Endothelial cell of umbilical vein (primary cell): Measurements from ENCODE around the gene MPG. TPM values are rescaled to one million over a fixed set of nuclear protein-coding genes. Genes with fewer than 3 reads are reported as not detected.

Experiments
- BruUV-seq: library from RNA; stranded (reverse); fragments of 400-500 nt; replicated peaks from 2 replicates; lab custom pipeline; 2021; lab: Mats Ljungman, UMichigan
- CTCF ChIA-PET: fragments of 300-600, 350-600 bp; sonication (Branson Sonifier 250); formaldehyde crosslinking; loops from one replicate; lab custom pipeline; 2021; ENCODE audit warnings: antibody characterized with exemption, inconsistent platforms; lab: Charles Lee
- POLR2A ChIA-PET: fragments of 300-600, 350-600 bp; sonication (Branson Sonifier 250); formaldehyde crosslinking; loops from one replicate; lab custom pipeline; 2021; ENCODE audit warnings: antibody characterized with exemption, inconsistent platforms; lab: Charles Lee
- DNase-seq: peaks from one replicate; pipeline ENCODE4 v3.0.0-alpha.2; 2011; ENCODE audit warnings: low read depth, low spot score
- FAIRE-seq: peaks from 2 replicates; lab custom pipeline; 2011; peaks lifted over from hg19 to GRCh38; lab: Jason Lieb, UNC
- H2AFZ ChIP-seq: 2 replicates; pipeline ENCODE4 v1.6.0; 2012; ENCODE audit warnings: low read depth, low read length, control low read depth, inconsistent platforms
- H3K27ac ChIP-seq: 2 replicates; pipeline ENCODE4 v1.5.1; 2011; ENCODE audit warnings: low read depth, mild to moderate bottlenecking, control low read depth, low read length, moderate library complexity; ENCODE audit not compliant: insufficient read depth
- H3K27me3 ChIP-seq, 2 experiments: 2 replicates each; pipeline versions ENCODE4 v1.6.0 to v1.6.1; 2011; ENCODE audit warnings: low read length in 2 of 2, mixed read lengths in 1 of 2; ENCODE audit not compliant: control insufficient read depth in 2 of 2, insufficient read depth in 2 of 2
- H3K36me3 ChIP-seq, 2 experiments: 2 replicates in 1 of 2; 3 replicates in 1 of 2; pipeline ENCODE4 v1.5.1; 2011; ENCODE audit warnings: low read length in 2 of 2, mild to moderate bottlenecking in 1 of 2, moderate library complexity in 1 of 2; ENCODE audit not compliant: control insufficient read depth in 2 of 2, insufficient read depth in 2 of 2; ENCODE audit errors: extremely low read depth in 1 of 2
- H3K4me1 ChIP-seq: 3 replicates; pipeline ENCODE4 v1.5.1; 2011; ENCODE audit warnings: mild to moderate bottlenecking, low read length; ENCODE audit not compliant: control insufficient read depth, insufficient read depth; ENCODE audit errors: extremely low read depth
- H3K4me2 ChIP-seq: 2 replicates; pipeline ENCODE4 v1.6.1; 2011; ENCODE audit warnings: low read length, control low read depth, mixed read lengths; ENCODE audit not compliant: insufficient read depth
- H3K4me3 ChIP-seq, 3 experiments: fragments of 200-600 bp in 1 of 3; sonication (generic), shearing (Covaris generic) in 1 of 3; replicated peaks in 1 of 3; 2 replicates each; pipeline ENCODE4 v1.5.1; 2011 to 2016; ENCODE audit warnings: control low read depth in 3 of 3, low read length in 3 of 3, mild to moderate bottlenecking in 2 of 3, inconsistent platforms in 1 of 3, low read depth in 1 of 3, moderate library complexity in 1 of 3; ENCODE audit not compliant: insufficient read depth in 1 of 3
- H3K79me2 ChIP-seq: 2 replicates; pipeline ENCODE4 v1.6.0; 2012; ENCODE audit warnings: low read length, inconsistent platforms; ENCODE audit not compliant: control insufficient read depth, insufficient read depth
- H3K9ac ChIP-seq: replicated peaks from 2 replicates; pipeline ENCODE3; 2011; ENCODE audit warnings: low read length, control low read depth; ENCODE audit not compliant: insufficient read depth; ENCODE audit errors: extremely low read depth
- H3K9me1 ChIP-seq: replicated peaks from 3 replicates; pipeline ENCODE4 v1.6.0; 2011; ENCODE audit warnings: mild to moderate bottlenecking, low read length; ENCODE audit not compliant: control insufficient read depth, insufficient read depth; ENCODE audit errors: extremely low read depth
- H3K9me3 ChIP-seq: replicated peaks from 2 replicates; pipeline ENCODE4 v1.5.1; 2012; ENCODE audit warnings: low read length, inconsistent platforms; ENCODE audit not compliant: control insufficient read depth, insufficient read depth
- H4K20me1 ChIP-seq: replicated peaks from 2 replicates; pipeline ENCODE3; 2011; ENCODE audit warnings: mild to moderate bottlenecking, low read length; ENCODE audit not compliant: control insufficient read depth, insufficient read depth; ENCODE audit errors: extremely low read depth
- EZH2 ChIP-seq: IDR thresholded peaks from 2 replicates; pipeline ENCODE4 v1.6.1; 2012; ENCODE audit warnings: borderline replicate concordance, low read depth, mild to moderate bottlenecking, moderate library complexity, low read length, inconsistent platforms; ENCODE audit not compliant: severe bottlenecking
- FOS ChIP-seq: IDR thresholded peaks from 2 replicates; pipeline ENCODE4 v1.6.1; 2011; ENCODE audit warnings: mild to moderate bottlenecking, low read length, moderate library complexity, borderline replicate concordance; ENCODE audit not compliant: insufficient read depth
- GATA2 ChIP-seq: IDR thresholded peaks from 2 replicates; pipeline ENCODE4 v1.7.0; 2011; ENCODE audit warnings: low read depth, mild to moderate bottlenecking, moderate library complexity, mixed read lengths, low read length; ENCODE audit not compliant: insufficient read length, insufficient read depth
- JUN ChIP-seq: IDR thresholded peaks from 2 replicates; pipeline ENCODE4 v1.6.1; 2011; ENCODE audit warnings: borderline replicate concordance, low read depth; ENCODE audit not compliant: insufficient read length, insufficient read depth
- MYC ChIP-seq: IDR thresholded peaks from one replicate; pipeline ENCODE4 v1.6.1; 2011; ENCODE audit warnings: mild to moderate bottlenecking, low read depth, low read length
- POLR2A ChIP-seq: IDR thresholded peaks from 2 replicates; pipeline ENCODE4 v1.6.1; 2012; ENCODE audit warnings: low read depth, mild to moderate bottlenecking, control low read depth, low read length
- POLR2AphosphoS5 ChIP-seq: IDR thresholded peaks from 2 replicates; pipeline ENCODE4 v1.6.1; 2012; ENCODE audit warnings: low read depth, mild to moderate bottlenecking, control low read depth, low read length, moderate library complexity; ENCODE audit not compliant: insufficient read depth
- dilution Hi-C: fragments of 300-500 bp; cut with MboI; formaldehyde crosslinking; loops from one replicate; pipeline ENCODE4 v1.15.0; 2019; ENCODE audit warnings: low sequenced_read_pairs; ENCODE audit not compliant: extremely low pct_ligation_motif_present
- intact Hi-C: fragments of 100-400 bp; cut with micrococcal nuclease; formaldehyde crosslinking; loops from one replicate; pipeline ENCODE4 v1.10.0; 2022
- polyA plus RNA-seq, 4 experiments: library from polyadenylated mRNA; depleted of rRNA in 3 of 4; stranded (reverse) in 3 of 4; unstranded in 1 of 4; fragments of >200 nt; gene quantifications; 2 replicates each; pipeline versions ENCODE4 v1.2.1 to v1.2.3, GENCODE V29; 2011 to 2012; ENCODE audit warnings: missing spikeins in 1 of 4
- total RNA-seq: library from RNA; stranded (reverse); gene quantifications from 2 replicates; pipeline ENCODE4 v1.2.3, GENCODE V29; 2021
- TF ChIP-seq, protein P1 (sequence below), 2 donors: IDR thresholded peaks; 1 replicate in 1 of 2; 2 replicates in 1 of 2; pipeline ENCODE4 v1.5.1; 2011; ENCODE audit warnings: low read length in 2 of 2, mild to moderate bottlenecking in 2 of 2, moderate library complexity in 2 of 2, control low read depth in 1 of 2, inconsistent platforms in 1 of 2, low read depth in 1 of 2; ENCODE audit not compliant: insufficient read depth in 1 of 2; ENCODE audit errors: extremely low read depth in 1 of 2
- TF ChIP-seq, protein P2 (sequence below): IDR thresholded peaks from 2 replicates; pipeline ENCODE4 v1.6.1; 2011; ENCODE audit not compliant: insufficient read depth, insufficient read length

The MPG gene
- total and polyA plus RNA-seq, 2 donors (not counting 3 experiments of a cell fraction or from before 2014, with no cell fraction given) = 70.5 to 140 TPM

DNA sequence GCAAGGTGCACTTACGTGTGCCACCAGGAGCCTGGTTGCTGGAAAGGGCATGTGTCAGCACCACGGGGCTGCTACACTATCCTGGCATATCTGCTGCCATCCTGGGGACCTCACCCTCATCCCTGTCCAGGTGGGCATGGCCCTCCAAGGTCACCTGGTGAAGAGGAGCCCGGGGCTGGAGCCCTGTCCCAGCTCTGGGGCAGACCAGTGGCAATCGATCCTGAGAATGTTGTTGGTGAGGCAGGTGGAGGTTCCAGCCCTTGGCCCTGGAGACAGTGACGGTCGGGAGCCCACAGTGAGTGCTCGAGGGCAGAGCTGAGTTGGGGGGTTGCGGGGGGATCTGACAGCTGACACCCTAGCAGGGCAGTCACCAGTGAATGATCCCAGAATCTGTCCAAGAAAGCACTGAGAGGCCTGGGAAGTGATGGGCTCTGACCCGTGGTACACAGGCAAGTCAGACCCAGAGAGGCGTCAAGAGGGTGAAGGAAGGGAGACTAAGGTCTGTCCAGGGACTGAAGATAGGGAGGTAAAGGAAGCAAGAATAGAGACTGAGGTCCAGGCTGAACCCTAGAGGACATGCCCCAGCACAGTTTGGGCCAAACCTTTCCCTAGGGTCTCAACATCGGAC lies 42.2 kb upstream of the MPG start:
- Histone ChIP-seq H3K4me2 (no peak overlapping the region), H3K9me3 (no peaks in the 10 kb centered on the region), H3K79me2 (no peaks in the 10 kb centered on the region), H3K36me3 (no peaks in the 10 kb centered on the region), H3K4me1 (no peaks in the 10 kb centered on the region), H3K9me1 (no peaks in the 10 kb centered on the region), H3K4me3 (no peak overlapping the region), H3K27ac (no peak overlapping the region), H2AFZ (no peak overlapping the region), H3K9ac (no peak overlapping the region), H3K27me3 (no peaks in the 10 kb centered on the region), H4K20me1 (no peaks in the 10 kb centered on the region)
- ChIA-PET POLR2A (no interaction called here), CTCF (no interaction called here)
- DNase-seq (no peak), FAIRE-seq (no peak)
- intact Hi-C loops = no loop called here
- no TSS peak for BruUV-seq
- TF ChIP-seq POLR2A (no peak), POLR2AphosphoS5 (no peak), GATA2 (no peak), JUN (no peak), EZH2 (no peak)
- dilution Hi-C loops = no loop called here

DNA sequence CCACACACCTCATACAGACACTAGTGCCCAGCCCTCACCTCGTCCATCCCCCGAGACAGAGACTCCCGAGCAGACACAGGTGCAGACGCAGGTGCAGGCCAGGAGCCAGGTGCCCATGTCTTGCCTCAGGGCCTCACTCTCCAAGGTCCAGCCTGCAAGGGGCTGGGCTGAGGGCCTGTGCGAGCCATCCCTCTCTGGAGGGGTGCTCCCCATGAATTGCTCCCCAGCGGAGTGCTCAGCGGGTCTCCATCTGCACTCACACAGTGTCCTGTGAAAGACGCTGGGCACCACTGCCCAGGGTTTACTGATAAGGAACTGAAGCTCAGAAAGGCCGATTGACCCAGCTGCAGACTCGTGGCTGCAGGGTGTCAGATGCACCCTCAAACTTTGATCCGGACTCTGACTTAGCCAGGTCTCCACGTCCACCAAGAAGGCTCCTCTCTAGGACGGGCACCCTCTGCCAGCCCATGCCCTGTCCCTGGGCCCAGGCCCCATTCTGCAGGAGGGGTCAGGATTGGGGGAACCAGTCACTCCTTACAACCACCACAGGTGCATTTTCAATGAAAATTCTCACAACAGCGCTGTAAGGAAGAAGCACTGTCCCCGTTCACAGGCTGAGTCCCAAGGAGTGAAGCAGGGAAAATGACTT lies 41.6 kb upstream of the MPG start:
- H3K36me3 ChIP-seq = no peaks in the 10 kb centered on the region
- H3K4me1 ChIP-seq = no peaks in the 10 kb centered on the region
- no peaks in the 10 kb centered on the region for H4K20me1 ChIP-seq
- TF ChIP-seq, protein P1, sequence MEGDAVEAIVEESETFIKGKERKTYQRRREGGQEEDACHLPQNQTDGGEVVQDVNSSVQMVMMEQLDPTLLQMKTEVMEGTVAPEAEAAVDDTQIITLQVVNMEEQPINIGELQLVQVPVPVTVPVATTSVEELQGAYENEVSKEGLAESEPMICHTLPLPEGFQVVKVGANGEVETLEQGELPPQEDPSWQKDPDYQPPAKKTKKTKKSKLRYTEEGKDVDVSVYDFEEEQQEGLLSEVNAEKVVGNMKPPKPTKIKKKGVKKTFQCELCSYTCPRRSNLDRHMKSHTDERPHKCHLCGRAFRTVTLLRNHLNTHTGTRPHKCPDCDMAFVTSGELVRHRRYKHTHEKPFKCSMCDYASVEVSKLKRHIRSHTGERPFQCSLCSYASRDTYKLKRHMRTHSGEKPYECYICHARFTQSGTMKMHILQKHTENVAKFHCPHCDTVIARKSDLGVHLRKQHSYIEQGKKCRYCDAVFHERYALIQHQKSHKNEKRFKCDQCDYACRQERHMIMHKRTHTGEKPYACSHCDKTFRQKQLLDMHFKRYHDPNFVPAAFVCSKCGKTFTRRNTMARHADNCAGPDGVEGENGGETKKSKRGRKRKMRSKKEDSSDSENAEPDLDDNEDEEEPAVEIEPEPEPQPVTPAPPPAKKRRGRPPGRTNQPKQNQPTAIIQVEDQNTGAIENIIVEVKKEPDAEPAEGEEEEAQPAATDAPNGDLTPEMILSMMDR (IDR thresholded peaks at IDR 0.05; ENCODE audit: extremely low read depth in 1 of 2, insufficient read depth in 1 of 2, low read depth in 1 of 2, low read length in 2 of 2) = no peak
- no peak for TF ChIP-seq EZH2
- no peak for TF ChIP-seq GATA2
- no peak for TF ChIP-seq MYC
- TF ChIP-seq POLR2A = no peak
- TF ChIP-seq, protein P2, sequence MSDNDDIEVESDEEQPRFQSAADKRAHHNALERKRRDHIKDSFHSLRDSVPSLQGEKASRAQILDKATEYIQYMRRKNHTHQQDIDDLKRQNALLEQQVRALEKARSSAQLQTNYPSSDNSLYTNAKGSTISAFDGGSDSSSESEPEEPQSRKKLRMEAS = no peak
- no peak for TF ChIP-seq POLR2AphosphoS5
- no peak for TF ChIP-seq JUN
- no peak for TF ChIP-seq FOS
- H3K79me2 ChIP-seq = no peaks in the 10 kb centered on the region
- H3K4me3 ChIP-seq = no peak overlapping the region
- ChIA-PET POLR2A (no interaction called here), CTCF (interaction anchor here (1.1 kb wide), 1 partner anchor 71 kb away, joined by 3 read pairs; no protein-coding TSS in a partner anchor)
- intact Hi-C loops = no loop called here
- no peak overlapping the region for H3K27ac ChIP-seq
- no peak overlapping the region for H2AFZ ChIP-seq
- dilution Hi-C loops = no loop called here
- no peak overlapping the region for H3K4me2 ChIP-seq
- FAIRE-seq (no peak), DNase-seq (no peak)
- no peaks in the 10 kb centered on the region for H3K9me1 ChIP-seq
- BruUV-seq = no TSS peak
- H3K27me3 ChIP-seq = no peaks in the 10 kb centered on the region
- no peak overlapping the region for H3K9ac ChIP-seq
- no peaks in the 10 kb centered on the region for H3K9me3 ChIP-seq
